ENCODE data around the gene ZNF668. TPM values are rescaled to one million over a fixed set of nuclear protein-coding genes. Genes with fewer than 3 reads are reported as not detected.
"Not testable (repeated sequence)": the region's sequence is repeated elsewhere in the genome, so short reads cannot be mapped to it uniquely, and the experiment has no call there.

The ZNF668 gene
- total RNA-seq, 8 experiments from 2014 or later, result 7.5 to 17.6 (median 9.1) TPM

DNA sequence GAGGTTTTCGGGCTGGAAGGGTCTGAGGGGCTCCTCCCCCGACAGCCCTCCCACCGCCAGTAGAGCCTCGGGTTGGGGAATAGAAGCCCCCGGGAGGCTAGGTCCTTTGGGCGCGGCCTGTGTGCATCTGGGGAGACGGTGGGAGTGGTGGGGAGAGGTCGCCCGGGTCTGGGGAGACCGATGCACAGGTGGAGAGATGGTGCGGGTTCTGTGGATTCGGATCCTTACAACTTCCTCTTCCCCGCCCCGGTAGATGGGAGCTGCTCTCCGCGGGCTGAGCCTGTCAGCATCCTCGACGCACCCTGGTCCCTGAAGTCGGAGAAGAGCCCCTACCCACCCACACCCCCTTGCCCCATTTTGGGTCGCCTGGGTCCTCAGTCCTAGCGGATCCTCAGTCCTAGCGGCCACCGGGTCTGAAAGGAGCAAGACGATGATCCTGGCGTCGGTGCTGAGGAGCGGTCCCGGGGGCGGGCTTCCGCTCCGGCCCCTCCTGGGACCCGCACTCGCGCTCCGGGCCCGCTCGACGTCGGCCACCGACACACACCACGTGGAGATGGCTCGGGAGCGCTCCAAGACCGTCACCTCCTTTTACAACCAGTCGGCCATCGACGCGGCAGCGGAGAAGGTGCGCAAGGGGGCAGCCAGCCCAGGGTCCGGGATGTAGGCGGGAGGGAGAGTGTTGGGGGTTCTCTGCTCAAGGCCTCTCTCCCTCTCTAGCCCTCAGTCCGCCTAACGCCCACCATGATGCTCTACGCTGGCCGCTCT lies 34.9 kb upstream of the ZNF668 start:
- peak overlapping the region; percentile 94 to 99 (median 98) for H3K4me3 ChIP-seq
- ATAC-seq (replicated peaks in 6 of 8), result no peak
- WGBS, 10 experiments, result 56 to 100% (median 84%) methylated on average over 1 to 9 of the region's 57 CpGs; no CpG with 5 or more reads in 6 of the 10 experiments
- peaks cover 6 to 10% of the 10 kb centered on the region in 2 donors for H3K4me1 ChIP-seq (replicated peaks in 1 of 2)
- peak overlapping the region in 1 of 2 donors; percentile 71 for H3K27ac ChIP-seq
- in situ Hi-C loops (cut with MboI; ENCODE audit: low pct_unique_long_range_greater_than_20kb in 2 of 9, low sequenced_read_pairs in 9 of 9, unreplicated experiment in 9 of 9), result no loop called here

DNA sequence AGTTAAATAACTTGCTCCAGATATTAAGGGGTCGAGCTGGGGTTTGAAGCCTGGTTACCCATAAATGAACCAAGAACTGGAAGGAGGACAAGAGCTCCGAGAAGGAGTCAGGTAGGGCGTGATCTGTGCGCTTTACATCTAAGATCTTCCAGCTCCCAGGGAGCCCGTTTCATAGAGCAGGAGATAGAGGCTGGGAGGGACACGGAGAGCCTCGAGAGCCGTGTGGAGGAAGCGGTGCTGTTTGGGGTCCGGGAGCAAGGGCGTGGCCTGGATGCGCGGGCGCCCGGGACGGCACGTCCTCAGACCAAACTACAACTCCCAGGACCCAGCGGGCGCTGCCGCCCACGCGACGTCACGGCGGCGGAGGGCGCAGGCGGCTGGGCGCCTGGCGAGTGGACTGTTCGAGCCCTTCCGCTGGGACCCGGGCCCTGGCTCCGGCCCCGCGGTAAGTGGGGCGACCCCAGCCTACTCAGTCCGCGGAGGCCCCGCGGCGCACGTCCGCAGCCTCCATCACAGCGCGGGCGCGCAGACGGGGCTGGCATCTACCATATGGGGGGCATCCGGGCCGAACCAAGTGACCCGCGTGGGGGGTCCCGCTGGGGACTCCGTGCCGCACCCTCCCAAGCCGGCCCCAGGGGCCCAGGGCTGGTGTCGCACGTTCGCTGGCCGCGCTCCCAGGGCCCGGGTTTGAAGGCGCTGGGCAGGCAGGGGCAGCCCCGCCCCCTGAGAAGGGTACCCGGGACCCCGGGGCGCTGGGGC lies 34.2 kb upstream of the ZNF668 start, which contains the start of gene BCKDK:
TSS of gene BCKDK (plus strand) at position 352 of the 759 bp plus-strand sequence. CDS start 838 bp downstream, outside the sequence.
- H3K27ac ChIP-seq, result peak within 1 kb of the TSS; percentile 60 to 71
- peaks cover 6 to 10% of the 10 kb centered on the region in 2 donors for H3K4me1 ChIP-seq (replicated peaks in 1 of 2)
- 12 to 50% (median 35%) methylated on average over 1 to 10 of the region's 68 CpGs; no CpG with 5 or more reads in 4 of the 10 experiments for WGBS, 10 experiments
- in situ Hi-C loops (cut with MboI; ENCODE audit: low pct_unique_long_range_greater_than_20kb in 2 of 9, low sequenced_read_pairs in 9 of 9, unreplicated experiment in 9 of 9), result no loop called here
- peak within 1 kb of the TSS; percentile 94 to 99 (median 98) for H3K4me3 ChIP-seq
- peak; percentile 88 to 99 (median 96) for ATAC-seq (replicated peaks in 6 of 8)

DNA sequence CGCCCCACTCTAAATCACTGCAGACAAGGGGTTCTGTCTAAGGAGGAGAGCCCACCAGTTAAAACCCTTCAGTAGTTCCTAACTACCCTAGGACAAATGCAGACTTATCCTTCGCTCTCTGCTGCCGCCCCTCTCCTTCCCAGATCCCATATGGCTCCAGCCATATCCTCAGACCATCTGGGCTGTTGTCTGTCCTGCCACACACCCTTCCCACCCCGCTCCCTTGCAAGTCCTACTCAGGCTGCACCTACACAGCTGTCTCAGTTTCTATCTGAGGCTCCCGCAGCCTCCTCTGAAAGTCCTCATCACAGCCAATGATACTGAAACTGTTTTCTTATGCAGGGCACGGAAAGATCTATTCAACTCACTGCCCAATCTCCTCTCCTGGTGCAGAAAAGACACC lies 33.4 kb upstream of the ZNF668 start:
- in situ Hi-C loops (cut with MboI; ENCODE audit: low pct_unique_long_range_greater_than_20kb in 2 of 9, low sequenced_read_pairs in 9 of 9, unreplicated experiment in 9 of 9), result no loop called here
- Histone ChIP-seq H3K4me1 (replicated peaks in 1 of 2) (peaks cover 6 to 10% of the 10 kb centered on the region in 2 donors), H3K4me3 (peak overlapping the region in 1 of 5 donors; percentile 98), H3K27ac (no peak overlapping the region)
- WGBS, 10 experiments, result 55 to 100% (median 80%) methylated on average over 1 to 5 of the region's 6 CpGs; no CpG with 5 or more reads in 3 of the 10 experiments
- ATAC-seq (replicated peaks in 6 of 8), result peak in 1 of 8 experiments; percentile 29

DNA sequence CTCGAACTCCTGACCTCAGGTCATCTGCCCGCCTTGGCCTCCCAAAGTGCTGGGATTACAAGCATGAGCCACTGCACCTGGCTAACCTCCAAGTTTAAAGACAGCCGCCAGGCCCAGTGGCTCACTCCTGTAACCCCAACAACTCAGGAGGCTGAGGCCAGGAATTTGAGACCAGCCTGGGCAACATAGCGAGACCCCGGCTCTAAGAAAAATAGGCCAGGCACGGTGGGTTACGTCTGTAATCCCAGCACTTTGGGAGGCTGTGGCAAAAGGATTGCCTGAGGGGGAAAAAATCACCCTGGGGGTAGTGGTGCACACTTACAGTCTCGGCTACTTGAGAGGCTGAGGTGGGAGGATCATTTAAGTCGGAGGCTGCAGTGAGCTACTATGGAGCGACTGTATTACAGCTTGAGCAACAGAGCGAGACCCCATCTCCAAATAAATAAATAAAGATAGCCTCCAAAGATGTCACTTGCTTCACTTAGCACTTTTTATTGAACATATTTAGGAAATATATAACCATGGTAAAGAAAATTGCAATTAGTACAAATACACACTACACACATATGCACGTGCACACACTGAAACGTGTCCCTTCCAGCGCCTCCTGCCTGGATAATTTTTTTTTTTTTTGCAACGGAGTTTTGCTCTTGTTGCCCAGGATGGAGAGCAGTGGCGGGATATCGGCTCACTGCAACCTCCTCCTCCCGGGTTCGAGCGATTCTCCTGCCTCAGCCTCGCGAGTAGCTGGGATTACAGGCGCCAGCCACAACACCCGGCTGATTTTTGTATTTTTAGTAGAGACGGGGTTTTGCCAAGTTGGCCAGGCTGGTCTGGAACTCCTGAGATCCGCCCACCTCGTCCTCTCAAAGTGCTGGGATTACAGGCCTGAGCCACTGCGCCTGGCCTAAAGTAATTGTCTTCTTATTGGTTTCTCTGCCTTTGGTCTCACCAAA lies 32.7 kb upstream of the ZNF668 start:
- WGBS, 10 experiments, result 67 to 100% (median 90%) methylated on average over 1 to 15 of the region's 28 CpGs
- no peak for ATAC-seq (replicated peaks in 6 of 8)
- Histone ChIP-seq H3K4me1 (replicated peaks in 1 of 2) (peaks cover 6 to 10% of the 10 kb centered on the region in 2 donors), H3K27ac (no peak overlapping the region), H3K4me3 (no peak overlapping the region)
- in situ Hi-C loops (cut with MboI; ENCODE audit: low pct_unique_long_range_greater_than_20kb in 2 of 9, low sequenced_read_pairs in 9 of 9, unreplicated experiment in 9 of 9), result no loop called here

DNA sequence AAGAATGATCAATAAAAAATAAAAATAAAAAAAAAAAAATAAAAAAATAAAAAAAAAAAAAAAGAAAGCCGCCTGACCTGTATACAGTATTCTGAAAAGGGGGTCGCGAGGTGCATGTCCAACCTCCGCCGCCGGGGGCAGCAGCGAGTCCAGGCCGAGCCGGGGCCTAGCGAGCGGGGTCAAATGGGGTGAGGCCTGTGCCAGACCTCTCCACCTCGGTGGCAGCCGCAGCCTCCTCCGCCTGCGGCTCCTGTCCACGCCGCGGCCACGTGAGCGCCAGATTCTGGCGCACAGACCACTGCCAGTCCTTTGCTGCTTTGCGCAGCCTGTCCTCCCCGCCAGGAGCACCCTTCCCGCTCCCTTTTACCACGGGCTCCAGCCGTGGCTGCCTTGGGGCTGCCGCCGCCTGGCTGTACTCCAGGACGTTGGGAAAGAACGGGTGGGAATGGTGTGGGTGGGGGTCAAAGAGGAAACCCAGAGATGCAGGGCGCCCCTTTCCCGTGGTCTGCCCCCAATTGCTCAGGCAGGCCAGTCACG lies 31.7 kb upstream of the ZNF668 start:
- H3K27ac ChIP-seq, result no peak overlapping the region
- ATAC-seq (replicated peaks in 6 of 8), result peak in 3 of 8 experiments; percentile 44 to 69 (median 57)
- in situ Hi-C loops (cut with MboI; ENCODE audit: low pct_unique_long_range_greater_than_20kb in 2 of 9, low sequenced_read_pairs in 9 of 9, unreplicated experiment in 9 of 9), result no loop called here
- H3K4me1 ChIP-seq (replicated peaks in 1 of 2), result peaks cover 6 to 10% of the 10 kb centered on the region in 2 donors
- 0 to 80% (median 11%) methylated on average over 1 to 24 of the region's 33 CpGs; no CpG with 5 or more reads in 5 of the 10 experiments for WGBS, 10 experiments
- H3K4me3 ChIP-seq, result no peak overlapping the region

DNA sequence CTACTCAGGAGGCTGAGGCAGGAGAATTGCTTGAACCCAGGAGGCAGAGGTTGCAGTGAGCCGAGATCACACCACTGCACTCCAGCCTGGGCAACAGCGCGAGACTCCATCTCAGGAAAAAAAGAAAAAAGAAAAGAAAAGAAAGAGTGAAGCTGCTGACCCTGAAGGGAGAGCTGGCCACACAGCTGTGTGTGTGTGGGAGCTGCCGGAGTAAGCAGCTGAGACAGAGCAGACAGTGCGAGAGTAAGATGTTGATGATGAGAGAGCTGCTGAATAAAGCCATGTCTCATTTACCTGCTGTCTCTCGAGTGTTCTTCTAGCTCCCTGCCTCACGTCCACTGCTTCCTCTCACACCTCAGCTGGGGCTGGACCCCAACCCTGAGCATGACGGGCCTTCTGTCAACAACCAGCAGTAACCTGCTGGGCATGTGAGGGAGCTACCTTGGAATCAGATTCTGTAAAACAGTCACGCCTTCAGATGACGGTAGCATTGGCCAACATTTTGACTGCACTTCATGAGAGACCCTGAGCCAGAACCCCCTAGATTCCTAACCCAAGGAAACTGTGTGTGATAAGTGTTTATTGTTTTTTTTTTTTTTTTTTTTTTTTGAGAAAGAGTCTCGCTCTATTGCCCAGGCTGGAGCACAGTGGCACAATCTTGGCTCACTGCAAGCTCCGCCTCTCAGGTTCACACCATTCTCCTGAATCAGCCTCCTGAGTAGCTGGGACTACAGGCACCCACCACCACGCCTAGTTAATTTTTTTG lies 27.0 kb upstream of the ZNF668 start:
- H3K27ac ChIP-seq; H3K4me3 ChIP-seq; H3K4me1 ChIP-seq (replicated peaks in 1 of 2); ATAC-seq (replicated peaks in 6 of 8); in situ Hi-C loops (cut with MboI; ENCODE audit: low pct_unique_long_range_greater_than_20kb in 2 of 9, low sequenced_read_pairs in 9 of 9, unreplicated experiment in 9 of 9): not testable (repeated sequence)
- 40 to 100% (median 60%) methylated on average over 1 to 7 of the region's 13 CpGs; no CpG with 5 or more reads in 4 of the 10 experiments for WGBS, 10 experiments

DNA sequence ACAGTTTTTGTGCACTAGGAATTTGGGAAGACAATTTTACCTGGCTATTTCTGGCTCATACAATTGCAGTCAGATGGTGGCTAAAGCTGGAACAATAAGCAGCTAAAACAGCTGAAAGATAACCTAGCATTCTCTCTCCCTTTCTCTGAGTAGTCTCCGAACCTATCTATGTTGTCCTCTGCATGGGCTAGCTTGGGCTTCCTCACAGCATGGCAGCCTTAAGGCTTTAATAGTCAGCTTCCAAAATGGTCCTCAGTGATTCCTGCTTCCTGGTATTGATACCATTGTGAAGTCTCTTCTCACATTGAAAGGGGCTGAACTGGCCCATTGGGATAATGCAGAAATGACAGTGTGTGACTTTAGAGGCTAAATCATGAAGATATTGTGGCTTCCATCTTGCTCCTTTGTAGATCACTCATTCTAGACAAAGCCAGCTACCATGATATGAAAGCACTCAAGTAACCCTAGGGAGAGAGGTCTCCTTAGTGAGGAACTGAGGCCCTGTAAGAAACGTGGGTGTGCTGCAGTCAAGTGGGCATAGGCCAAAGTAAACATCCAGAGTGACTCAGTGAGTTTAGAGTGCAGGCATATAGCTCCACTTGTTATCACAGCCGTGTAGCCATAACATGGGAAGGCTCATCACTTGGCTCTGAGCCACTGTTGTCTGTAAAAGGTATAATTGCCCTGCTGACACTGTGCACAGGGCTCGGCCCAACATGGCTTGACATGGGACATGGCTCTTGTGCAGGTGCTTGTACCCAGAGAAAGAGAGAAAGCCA lies 26.0 kb upstream of the ZNF668 start:
- H3K4me1 ChIP-seq (replicated peaks in 1 of 2), result no peaks in the 10 kb centered on the region
- WGBS, 10 experiments, result 0 to 83% (median 45%) methylated on average over 1 to 4 of the region's 4 CpGs
- H3K27ac ChIP-seq, result no peak overlapping the region
- ATAC-seq (replicated peaks in 6 of 8), result no peak
- in situ Hi-C loops (cut with MboI; ENCODE audit: low pct_unique_long_range_greater_than_20kb in 2 of 9, low sequenced_read_pairs in 9 of 9, unreplicated experiment in 9 of 9), result no loop called here
- no peak overlapping the region for H3K4me3 ChIP-seq

DNA sequence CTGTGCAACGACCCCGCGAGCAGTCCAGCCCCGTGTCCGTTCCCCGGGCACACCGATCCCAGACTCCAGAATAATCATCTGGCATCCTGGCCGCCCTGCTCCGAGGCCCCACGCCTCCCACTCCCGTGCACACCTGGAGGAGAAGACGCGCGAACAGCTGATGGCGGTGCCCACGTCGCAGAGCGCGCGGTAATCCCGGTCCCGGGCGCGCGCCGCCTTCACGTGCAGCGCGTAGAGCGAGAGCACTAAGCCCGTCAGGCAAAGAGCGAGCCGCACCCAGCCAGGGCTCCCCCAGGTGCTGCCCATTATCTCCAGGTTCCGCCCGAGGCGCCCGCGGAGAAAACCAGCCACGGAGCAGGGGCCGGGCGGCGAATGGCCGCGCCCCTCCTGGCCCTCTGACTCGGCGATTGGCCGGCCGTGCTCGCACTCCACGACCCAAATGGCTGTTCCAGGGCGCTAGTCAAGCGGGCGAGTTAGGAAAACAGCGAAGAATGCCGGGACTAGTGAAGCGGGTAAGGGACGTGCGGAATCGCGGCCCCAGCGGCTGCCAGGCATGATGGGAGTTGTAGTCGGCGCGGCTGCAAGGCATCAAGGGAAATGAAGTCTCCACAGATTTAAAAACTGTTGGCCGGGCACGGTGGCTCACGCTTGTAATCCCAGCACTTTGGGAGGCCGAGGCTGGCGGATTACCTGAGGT lies 20.5 kb upstream of the ZNF668 start, which contains the start of gene VKORC1:
TSS of gene VKORC1 (minus strand) at position 374 of the 697 bp plus-strand sequence. CDS start at position 306, 68 bp downstream.
- Histone ChIP-seq H3K4me3 (peak within 1 kb of the TSS; percentile 60 to 70 (median 65)), H3K27ac (peak within 1 kb of the TSS; percentile 77 to 81), H3K4me1 (replicated peaks in 1 of 2) (peaks cover 5% of the 10 kb centered on the region in 2 donors)
- peak; percentile 88 to 97 (median 92) for ATAC-seq (replicated peaks in 6 of 8)
- in situ Hi-C loops (cut with MboI; ENCODE audit: low pct_unique_long_range_greater_than_20kb in 2 of 9, low sequenced_read_pairs in 9 of 9, unreplicated experiment in 9 of 9), result no loop called here
- WGBS, 10 experiments, result 0% methylated on average over 3 to 29 of the region's 69 CpGs; no CpG with 5 or more reads in 5 of the 10 experiments

DNA sequence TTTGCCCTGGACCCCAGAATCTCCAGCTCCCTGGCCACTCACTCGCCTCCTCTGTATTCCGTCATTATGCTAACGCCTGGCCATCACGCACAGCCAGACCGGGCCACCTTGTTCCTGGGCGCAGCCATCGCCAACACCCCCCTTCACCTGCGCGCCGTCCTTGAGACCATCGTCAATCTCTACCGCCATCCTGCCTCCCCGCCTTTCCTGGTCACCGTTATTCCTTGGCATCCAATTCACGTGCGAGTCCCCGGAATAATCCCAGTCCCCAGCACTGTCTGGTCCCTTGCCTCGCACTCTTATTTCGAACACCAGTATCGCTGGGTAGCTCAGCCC lies 20.0 kb upstream of the ZNF668 start:
- peak overlapping the region; percentile 60 to 70 (median 65) for H3K4me3 ChIP-seq
- in situ Hi-C loops (cut with MboI; ENCODE audit: low pct_unique_long_range_greater_than_20kb in 2 of 9, low sequenced_read_pairs in 9 of 9, unreplicated experiment in 9 of 9), result no loop called here
- peak overlapping the region; percentile 77 to 81 for H3K27ac ChIP-seq
- peaks cover 5% of the 10 kb centered on the region in 2 donors for H3K4me1 ChIP-seq (replicated peaks in 1 of 2)
- 0% methylated on average over 1 to 14 of the region's 20 CpGs; no CpG with 5 or more reads in 3 of the 10 experiments for WGBS, 10 experiments
- ATAC-seq (replicated peaks in 6 of 8), result peak; percentile 5 to 30 (median 16)

DNA sequence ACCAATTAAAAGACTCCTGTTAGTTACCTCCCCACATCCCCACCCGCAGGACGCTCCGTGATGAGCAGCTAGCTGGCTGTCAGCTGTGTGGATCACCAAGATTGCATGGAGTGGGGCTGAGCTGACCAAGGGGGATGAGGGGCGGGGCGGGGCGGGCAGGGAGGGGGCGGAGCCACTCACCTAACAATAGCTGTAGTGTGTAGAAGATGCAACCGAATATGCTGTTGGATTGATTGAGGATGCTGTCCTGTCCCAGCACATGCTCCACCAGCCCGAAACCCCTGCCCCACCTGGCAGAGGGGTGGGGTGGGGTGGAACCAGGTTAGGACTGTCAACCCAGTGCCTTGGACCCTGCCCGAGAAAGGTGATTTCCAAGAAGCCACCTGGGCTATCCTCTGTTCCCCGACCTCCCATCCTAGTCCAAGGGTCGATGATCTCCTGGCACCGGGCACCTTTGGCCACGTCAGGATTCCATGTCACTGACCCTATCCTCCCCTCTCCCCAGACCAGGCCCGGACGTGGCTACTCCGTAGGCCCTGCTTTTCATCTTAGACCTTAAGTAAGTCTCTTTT lies 19.2 kb upstream of the ZNF668 start:
- Histone ChIP-seq H3K4me3 (peak overlapping the region; percentile 60 to 70 (median 65)), H3K4me1 (replicated peaks in 1 of 2) (peaks cover 5% of the 10 kb centered on the region in 2 donors), H3K27ac (peak overlapping the region; percentile 27 to 81)
- 0 to 40% (median 10%) methylated on average over 1 to 9 of the region's 17 CpGs; no CpG with 5 or more reads in 3 of the 10 experiments for WGBS, 10 experiments
- in situ Hi-C loops (cut with MboI; ENCODE audit: low pct_unique_long_range_greater_than_20kb in 2 of 9, low sequenced_read_pairs in 9 of 9, unreplicated experiment in 9 of 9), result no loop called here
- peak in 6 of 8 experiments; percentile 3 to 60 (median 54) for ATAC-seq (replicated peaks in 6 of 8)

Data from motor neuron (in vitro differentiated cells).